Keratinocyte (primary cell): Measurements from ENCODE around the gene RGS6. TPM values are rescaled to one million over a fixed set of nuclear protein-coding genes. Genes with fewer than 3 reads are reported as not detected.

Experiments used
- DNase-seq: peaks from one replicate; pipeline ENCODE4 v3.0.0-alpha.2; 2011; ENCODE audit warnings: low read depth, missing footprints, low spot score
- FAIRE-seq: peaks from 2 replicates; lab custom pipeline; 2011; peaks lifted over from hg19 to GRCh38; lab: Jason Lieb, UNC
- H2AFZ ChIP-seq: 2 replicates; pipeline ENCODE4 v1.6.0; 2012; ENCODE audit warnings: low read length, control low read depth, inconsistent platforms; ENCODE audit not compliant: control insufficient read depth
- H3K27ac ChIP-seq: 2 replicates; pipeline ENCODE4 v1.5.1; 2011; ENCODE audit warnings: low read length; ENCODE audit not compliant: control insufficient read depth, insufficient read depth
- H3K27me3 ChIP-seq: 3 replicates; pipeline ENCODE4 v1.6.0; 2011; ENCODE audit warnings: low read length; ENCODE audit not compliant: control insufficient read depth, insufficient read depth; ENCODE audit errors: extremely low read depth
- H3K36me3 ChIP-seq, 2 experiments: 2 replicates in 1 of 2; 3 replicates in 1 of 2; pipeline ENCODE4 v1.5.1; 2011; ENCODE audit warnings: low read length in 2 of 2, mild to moderate bottlenecking in 1 of 2; ENCODE audit not compliant: control insufficient read depth in 2 of 2, insufficient read depth in 2 of 2; ENCODE audit errors: extremely low read depth in 1 of 2
- H3K4me1 ChIP-seq: 3 replicates; pipeline ENCODE4 v1.5.1; 2011; ENCODE audit warnings: low read length; ENCODE audit not compliant: control insufficient read depth, insufficient read depth; ENCODE audit errors: extremely low read depth
- H3K4me2 ChIP-seq: 3 replicates; pipeline ENCODE4 v1.6.0; 2011; ENCODE audit warnings: low read depth, low read length; ENCODE audit not compliant: control insufficient read depth, insufficient read depth; ENCODE audit errors: extremely low read depth
- H3K4me3 ChIP-seq, 3 experiments: fragments of 200-600 bp in 1 of 3; sonication (generic) in 1 of 3; 2 replicates in 2 of 3; 3 replicates in 1 of 3; pipeline ENCODE4 v1.5.1; 2011 to 2016; ENCODE audit warnings: low read length in 3 of 3, mild to moderate bottlenecking in 3 of 3, control low read depth in 2 of 3, inconsistent platforms in 1 of 3, low read depth in 1 of 3, mixed read lengths in 1 of 3, mixed run types in 1 of 3, moderate library complexity in 1 of 3; ENCODE audit not compliant: control insufficient read depth in 2 of 3, insufficient read depth in 2 of 3; ENCODE audit errors: extremely low read depth in 1 of 3
- H3K79me2 ChIP-seq: 2 replicates; pipeline ENCODE4 v1.6.0; 2012; ENCODE audit warnings: low read length; ENCODE audit not compliant: control insufficient read depth, insufficient read depth
- H3K9ac ChIP-seq: 3 replicates; pipeline ENCODE4 v1.6.0; 2011; ENCODE audit warnings: low read length; ENCODE audit not compliant: control insufficient read depth, insufficient read depth; ENCODE audit errors: extremely low read depth
- H3K9me1 ChIP-seq: 3 replicates; pipeline ENCODE4 v1.6.0; 2011; ENCODE audit warnings: low read length; ENCODE audit not compliant: control insufficient read depth, insufficient read depth; ENCODE audit errors: extremely low read depth
- H3K9me3 ChIP-seq: 2 replicates; pipeline ENCODE4 v1.5.1; 2012; ENCODE audit warnings: low read depth, low read length; ENCODE audit not compliant: control insufficient read depth
- H4K20me1 ChIP-seq: 3 replicates; pipeline ENCODE4 v1.6.0; 2011; ENCODE audit warnings: low read length; ENCODE audit not compliant: control insufficient read depth, insufficient read depth; ENCODE audit errors: extremely low read depth
- EZH2 ChIP-seq: IDR thresholded peaks from one replicate; pipeline ENCODE4 v1.6.1; 2012; ENCODE audit warnings: inconsistent platforms, mild to moderate bottlenecking, low read length, moderate library complexity
- dilution Hi-C: fragments of 300-500 bp; cut with MboI; formaldehyde crosslinking; loops from one replicate; pipeline ENCODE4 v1.7.0; 2020; ENCODE audit warnings: low sequenced_read_pairs; ENCODE audit not compliant: extremely low pct_ligation_motif_present
- polyA plus RNA-seq, 5 experiments: library from polyadenylated mRNA; depleted of rRNA in 3 of 5; stranded (reverse) in 3 of 5; stranded (forward) in 1 of 5; unstranded in 1 of 5; fragments of >200 nt; gene quantifications; 1 replicate in 1 of 5; 2 replicates in 3 of 5; 3 replicates in 1 of 5; pipeline versions ENCODE4 v1.2.1 to v1.2.3, GENCODE V29; 2011 to 2012; ENCODE audit warnings: missing spikeins in 2 of 5, low read depth in 1 of 5, low replicate concordance in 1 of 5
- TF ChIP-seq, protein P1 (sequence below), 3 experiments: IDR thresholded peaks in 1 of 3; conservative IDR thresholded peaks in 1 of 3; optimal IDR thresholded peaks in 1 of 3; 2 replicates in 2 of 3; 3 replicates in 1 of 3; pipeline versions ENCODE3 to v1.5.1; 2011; ENCODE audit warnings: low read length in 3 of 3, mild to moderate bottlenecking in 3 of 3, moderate library complexity in 2 of 3, control low read depth in 1 of 3, inconsistent platforms in 1 of 3; ENCODE audit not compliant: insufficient read depth in 2 of 3; ENCODE audit errors: extremely low read depth in 1 of 3

Gene RGS6
- polyA plus RNA-seq, 1 donor (not counting 4 experiments of a cell fraction or from before 2014, with no cell fraction given): not detected

DNA sequence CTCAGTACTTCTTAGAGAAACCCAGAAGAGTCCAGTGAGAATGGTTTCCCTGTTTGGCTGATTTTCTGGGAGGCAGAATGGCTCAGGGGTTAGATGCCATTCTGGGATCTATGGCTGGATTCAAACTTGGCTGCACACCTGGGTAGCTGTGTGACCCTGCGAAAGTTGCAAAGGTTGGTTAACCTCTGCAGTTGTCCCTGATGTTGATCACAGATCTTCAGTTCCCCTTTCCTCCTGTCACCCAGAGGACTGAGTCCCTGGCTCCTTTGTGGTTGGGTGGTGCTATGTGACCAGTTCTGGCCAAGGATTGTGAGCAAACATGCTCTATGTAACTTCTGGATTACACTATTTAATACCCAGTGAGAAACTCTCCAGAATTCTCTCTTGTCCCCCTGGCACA is 418.0 kb downstream of the RGS6 start:
- Histone ChIP-seq H3K9me1 (no peaks in the 10 kb centered on the region), H3K9me3 (no peaks in the 10 kb centered on the region), H3K4me2 (no peak overlapping the region), H3K9ac (no peak overlapping the region), H4K20me1 (no peaks in the 10 kb centered on the region), H2AFZ (no peak overlapping the region), H3K4me1 (no peaks in the 10 kb centered on the region), H3K4me3 (no peak overlapping the region), H3K79me2 (no peaks in the 10 kb centered on the region), H3K36me3 (no peaks in the 10 kb centered on the region), H3K27me3 (no peaks in the 10 kb centered on the region), H3K27ac (no peak overlapping the region)
- no peak for TF ChIP-seq EZH2
- TF ChIP-seq, protein P1, sequence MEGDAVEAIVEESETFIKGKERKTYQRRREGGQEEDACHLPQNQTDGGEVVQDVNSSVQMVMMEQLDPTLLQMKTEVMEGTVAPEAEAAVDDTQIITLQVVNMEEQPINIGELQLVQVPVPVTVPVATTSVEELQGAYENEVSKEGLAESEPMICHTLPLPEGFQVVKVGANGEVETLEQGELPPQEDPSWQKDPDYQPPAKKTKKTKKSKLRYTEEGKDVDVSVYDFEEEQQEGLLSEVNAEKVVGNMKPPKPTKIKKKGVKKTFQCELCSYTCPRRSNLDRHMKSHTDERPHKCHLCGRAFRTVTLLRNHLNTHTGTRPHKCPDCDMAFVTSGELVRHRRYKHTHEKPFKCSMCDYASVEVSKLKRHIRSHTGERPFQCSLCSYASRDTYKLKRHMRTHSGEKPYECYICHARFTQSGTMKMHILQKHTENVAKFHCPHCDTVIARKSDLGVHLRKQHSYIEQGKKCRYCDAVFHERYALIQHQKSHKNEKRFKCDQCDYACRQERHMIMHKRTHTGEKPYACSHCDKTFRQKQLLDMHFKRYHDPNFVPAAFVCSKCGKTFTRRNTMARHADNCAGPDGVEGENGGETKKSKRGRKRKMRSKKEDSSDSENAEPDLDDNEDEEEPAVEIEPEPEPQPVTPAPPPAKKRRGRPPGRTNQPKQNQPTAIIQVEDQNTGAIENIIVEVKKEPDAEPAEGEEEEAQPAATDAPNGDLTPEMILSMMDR (optimal IDR thresholded peaks at IDR 0.05 in 1 of 3, IDR thresholded peaks at IDR 0.05 in 1 of 3, conservative IDR thresholded peaks at IDR 0.05 in 1 of 3; ENCODE audit: extremely low read depth in 1 of 3, insufficient read depth in 2 of 3, low read length in 3 of 3): no peak
- DNase-seq (no peak), FAIRE-seq (no peak)
- dilution Hi-C loops: no loop called here

DNA sequence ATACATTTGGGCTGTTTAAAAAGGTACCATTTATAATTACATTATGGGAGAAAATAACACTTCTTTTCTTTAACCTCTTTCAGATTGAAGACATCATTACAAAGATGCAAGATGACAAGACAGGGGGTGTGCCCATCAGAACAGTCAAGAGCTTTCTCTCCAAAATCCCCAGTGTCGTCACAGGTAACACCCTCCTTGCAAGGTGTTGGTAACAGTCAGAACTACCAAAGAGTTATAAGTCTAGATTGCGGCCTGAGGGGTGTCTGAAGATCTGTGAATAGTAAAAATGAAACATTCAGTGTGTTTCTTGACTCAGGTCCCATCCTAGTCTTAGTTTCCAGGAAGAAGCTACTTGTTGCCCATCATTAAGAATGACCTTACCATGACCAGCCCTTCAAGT is 419.8 kb downstream of the RGS6 start:
- H3K4me3 ChIP-seq: no peak overlapping the region
- no peak overlapping the region for H3K9ac ChIP-seq
- H3K27ac ChIP-seq: no peak overlapping the region
- H3K9me3 ChIP-seq: no peaks in the 10 kb centered on the region
- H3K27me3 ChIP-seq: no peaks in the 10 kb centered on the region
- no peaks in the 10 kb centered on the region for H3K4me1 ChIP-seq
- H3K36me3 ChIP-seq: no peaks in the 10 kb centered on the region
- H2AFZ ChIP-seq: no peak overlapping the region
- dilution Hi-C loops: no loop called here
- no peaks in the 10 kb centered on the region for H3K79me2 ChIP-seq
- no peaks in the 10 kb centered on the region for H4K20me1 ChIP-seq
- no peak overlapping the region for H3K4me2 ChIP-seq
- H3K9me1 ChIP-seq: no peaks in the 10 kb centered on the region
- TF ChIP-seq EZH2: no peak
- TF ChIP-seq, protein P1 (optimal IDR thresholded peaks at IDR 0.05 in 1 of 3, IDR thresholded peaks at IDR 0.05 in 1 of 3, conservative IDR thresholded peaks at IDR 0.05 in 1 of 3; ENCODE audit: extremely low read depth in 1 of 3, insufficient read depth in 2 of 3, low read length in 3 of 3): no peak
- FAIRE-seq (no peak), DNase-seq (no peak)
